NT2/D1 (cell line): ENCODE data around the gene PXYLP1.
"Not testable (repeated sequence)": the region's sequence is repeated elsewhere in the genome, so short reads cannot be mapped to it uniquely, and the experiment has no call there.

Experiments
- DNase-seq: peaks from one replicate; pipeline ENCODE4 v3.0.0-alpha.2; 2011; ENCODE audit warnings: low read depth, low spot score
- H3K27me3 ChIP-seq: 2 replicates; pipeline ENCODE4 v1.6.0; 2011; ENCODE audit warnings: mild to moderate bottlenecking; ENCODE audit not compliant: insufficient read length, insufficient read depth
- H3K36me3 ChIP-seq: 2 replicates; pipeline ENCODE4 v1.6.1; 2011; ENCODE audit warnings: mild to moderate bottlenecking, low read length, mixed read lengths; ENCODE audit not compliant: insufficient read depth, insufficient read length
- H3K4me1 ChIP-seq: 2 replicates; pipeline ENCODE4 v1.5.1; 2011; ENCODE audit not compliant: insufficient read depth, insufficient read length
- H3K4me3 ChIP-seq: 2 replicates; pipeline ENCODE4 v1.5.1; 2011; ENCODE audit warnings: low read depth; ENCODE audit not compliant: insufficient read length
- H3K9ac ChIP-seq: 2 replicates; pipeline ENCODE4 v1.6.0; 2011; ENCODE audit warnings: low read depth; ENCODE audit not compliant: insufficient read length
- H3K9me3 ChIP-seq: 2 replicates; pipeline ENCODE4 v1.5.1; 2011; ENCODE audit warnings: mild to moderate bottlenecking, low read length; ENCODE audit not compliant: insufficient read depth
- SUZ12 ChIP-seq: IDR thresholded peaks from 2 replicates; pipeline ENCODE4 v1.6.1; 2011; ENCODE audit not compliant: insufficient read length, insufficient read depth; ENCODE audit errors: extremely low read depth
- YY1 ChIP-seq: IDR thresholded peaks from 2 replicates; pipeline ENCODE4 v1.6.1; 2011; ENCODE audit not compliant: insufficient read length, insufficient read depth
- ZNF274 ChIP-seq: IDR thresholded peaks from 2 replicates; pipeline ENCODE4 v1.6.1; 2011; ENCODE audit warnings: mild to moderate bottlenecking, low read depth, low read length

Gene PXYLP1

DNA sequence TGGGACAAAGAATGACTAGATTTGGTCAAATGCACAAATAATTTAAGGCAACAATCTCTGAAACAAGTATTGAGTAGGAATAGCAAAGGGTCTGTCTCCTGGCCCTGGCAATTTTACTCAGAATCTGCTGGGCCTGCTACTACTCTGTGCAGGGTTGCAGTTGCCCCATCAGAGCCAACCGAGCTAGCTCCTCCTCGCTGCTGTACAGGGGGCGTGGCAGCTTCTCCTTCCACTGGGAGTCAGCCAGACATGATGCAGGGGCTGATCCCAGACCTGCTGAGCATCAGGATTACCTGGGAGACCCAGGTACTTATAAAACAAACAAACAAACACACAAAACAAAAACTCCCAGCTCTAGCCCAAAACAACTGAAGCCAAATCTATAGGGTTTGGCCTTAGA lies 30.5 kb upstream of the PXYLP1 start:
- DNase-seq, result no peak
- TF ChIP-seq ZNF274 (no peak), YY1 (no peak), SUZ12 (no peak)
- Histone ChIP-seq H3K9me3 (no peaks in the 10 kb centered on the region), H3K9ac (no peak overlapping the region), H3K36me3 (no peaks in the 10 kb centered on the region), H3K27me3 (no peaks in the 10 kb centered on the region), H3K4me3 (no peak overlapping the region), H3K4me1 (no peaks in the 10 kb centered on the region)

- Histone ChIP-seq H3K4me3 (no peak overlapping the region), H3K9me3 (no peaks in the 10 kb centered on the region), H3K4me1 (no peaks in the 10 kb centered on the region), H3K36me3 (no peaks in the 10 kb centered on the region), H3K27me3 (no peaks in the 10 kb centered on the region), H3K9ac (no peak overlapping the region)
- TF ChIP-seq ZNF274 (no peak), YY1 (no peak), SUZ12 (no peak)
- no peak for DNase-seq
These were observed 28.9 kb upstream of the PXYLP1 start for GRCh38 chr3:141202682-141203081.

GRCh38 chr3:141203866-141204265 lies 27.8 kb upstream of the PXYLP1 start:
- no peaks in the 10 kb centered on the region for H3K9me3 ChIP-seq
- no peaks in the 10 kb centered on the region for H3K4me1 ChIP-seq
- DNase-seq, result no peak
- H3K9ac ChIP-seq, result no peak overlapping the region
- H3K36me3 ChIP-seq, result no peaks in the 10 kb centered on the region
- H3K27me3 ChIP-seq, result no peaks in the 10 kb centered on the region
- TF ChIP-seq ZNF274 (no peak), YY1 (no peak), SUZ12 (no peak)
- H3K4me3 ChIP-seq, result no peak overlapping the region

DNA sequence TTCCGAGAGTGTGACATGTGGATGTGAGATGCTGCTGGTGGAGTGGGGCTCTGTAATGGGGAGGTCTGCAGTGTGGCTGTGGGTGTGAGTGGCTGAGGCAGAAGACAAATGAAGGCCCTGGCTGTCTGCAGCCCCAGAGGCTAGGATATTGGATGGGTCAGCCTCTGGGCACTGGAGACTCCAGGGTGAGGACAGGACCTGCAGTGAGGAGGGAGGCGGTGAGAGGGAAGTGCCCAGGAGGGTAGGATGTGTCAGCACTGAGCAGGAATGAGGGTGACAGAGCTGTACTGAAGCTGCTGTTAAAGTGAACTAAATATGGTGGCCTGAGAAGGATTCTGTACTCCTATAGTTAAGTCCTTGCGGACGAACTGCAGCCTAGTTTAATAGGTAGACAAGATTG lies 27.3 kb upstream of the PXYLP1 start:
- Histone ChIP-seq H3K9me3 (no peaks in the 10 kb centered on the region), H3K27me3 (no peaks in the 10 kb centered on the region), H3K36me3 (no peaks in the 10 kb centered on the region), H3K4me1 (no peaks in the 10 kb centered on the region), H3K9ac (no peak overlapping the region), H3K4me3 (no peak overlapping the region)
- DNase-seq, result no peak
- TF ChIP-seq YY1, result no peak
- TF ChIP-seq ZNF274, result no peak
- no peak for TF ChIP-seq SUZ12

DNA sequence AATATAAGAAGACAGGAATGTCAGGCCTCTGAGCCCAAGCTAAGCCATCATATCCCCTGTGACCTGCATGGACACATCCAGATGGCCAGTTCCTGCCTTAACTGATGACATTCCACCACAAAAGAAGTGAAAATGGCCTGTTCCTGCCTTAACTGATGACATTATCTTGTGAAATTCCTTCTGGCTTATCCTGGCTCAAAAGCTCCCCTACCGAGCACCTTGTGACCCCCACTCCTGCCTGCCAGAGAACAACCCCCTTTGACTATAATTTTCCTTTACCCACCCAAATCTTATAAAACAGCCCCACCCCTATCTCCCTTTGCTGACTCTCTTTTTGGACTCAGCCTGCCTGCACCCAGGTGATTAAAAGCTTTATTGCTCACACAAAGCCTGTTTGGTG lies 20.3 kb upstream of the PXYLP1 start:
- H3K9ac ChIP-seq, DNase-seq, H3K4me3 ChIP-seq, H3K36me3 ChIP-seq, H3K27me3 ChIP-seq, H3K4me1 ChIP-seq: not testable (repeated sequence)
- H3K9me3 ChIP-seq, result peaks cover 14% of the 10 kb centered on the region

DNA sequence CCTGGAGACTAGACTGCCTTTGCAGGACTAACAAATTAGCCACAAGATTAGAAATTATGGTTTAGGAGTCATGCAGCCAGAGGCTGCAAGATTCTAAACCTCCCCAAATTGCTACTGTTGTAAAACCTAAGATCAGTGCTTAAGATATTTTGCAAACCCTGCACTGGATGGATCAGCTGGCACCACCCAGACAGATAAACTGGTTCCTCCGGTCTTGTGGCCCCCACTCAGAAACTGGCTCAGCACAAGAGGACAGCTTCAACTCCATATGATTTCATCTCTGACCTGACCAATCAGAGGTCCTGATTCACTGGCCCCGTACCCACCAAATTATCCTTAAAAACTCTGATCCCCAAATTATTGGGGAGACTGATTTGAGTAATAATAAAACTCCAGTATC lies 19.5 kb upstream of the PXYLP1 start:
- H3K36me3 ChIP-seq, result no peaks in the 10 kb centered on the region
- H3K4me1 ChIP-seq, result no peaks in the 10 kb centered on the region
- H3K9ac ChIP-seq, result no peak overlapping the region
- no peak for DNase-seq
- H3K4me3 ChIP-seq, result no peak overlapping the region
- peaks cover 14% of the 10 kb centered on the region for H3K9me3 ChIP-seq
- TF ChIP-seq ZNF274 (no peak), SUZ12 (no peak), YY1 (no peak)
- H3K27me3 ChIP-seq, result no peaks in the 10 kb centered on the region

GRCh38 chr3:141212555-141212954 lies 19.1 kb upstream of the PXYLP1 start:
- H3K4me1 ChIP-seq, result no peaks in the 10 kb centered on the region
- H3K9ac ChIP-seq, result no peak overlapping the region
- no peak overlapping the region for H3K4me3 ChIP-seq
- H3K27me3 ChIP-seq, result no peaks in the 10 kb centered on the region
- no peak for DNase-seq
- H3K36me3 ChIP-seq, result no peaks in the 10 kb centered on the region
- TF ChIP-seq YY1 (no peak), SUZ12 (no peak), ZNF274 (no peak)
- H3K9me3 ChIP-seq, result peaks cover 14% of the 10 kb centered on the region

- Histone ChIP-seq H3K4me3 (no peak overlapping the region), H3K4me1 (no peaks in the 10 kb centered on the region), H3K9me3 (peaks cover 14% of the 10 kb centered on the region), H3K27me3 (peaks cover 8% of the 10 kb centered on the region), H3K9ac (no peak overlapping the region), H3K36me3 (no peaks in the 10 kb centered on the region)
- TF ChIP-seq YY1, result no peak
- TF ChIP-seq ZNF274, result no peak
- no peak for TF ChIP-seq SUZ12
- DNase-seq, result no peak
These were observed 14.7 kb upstream of the PXYLP1 start for GRCh38 chr3:141216975-141217374.
